ENCODE data around the gene GNA15. TPM values are rescaled to one million over a fixed set of nuclear protein-coding genes. Genes with fewer than 3 reads are reported as not detected.
"Not testable (repeated sequence)": the region's sequence is repeated elsewhere in the genome, so short reads cannot be mapped to it uniquely, and the experiment has no call there.

Gene GNA15
- total RNA-seq, 1 donor from 2014 or later: not detected

DNA sequence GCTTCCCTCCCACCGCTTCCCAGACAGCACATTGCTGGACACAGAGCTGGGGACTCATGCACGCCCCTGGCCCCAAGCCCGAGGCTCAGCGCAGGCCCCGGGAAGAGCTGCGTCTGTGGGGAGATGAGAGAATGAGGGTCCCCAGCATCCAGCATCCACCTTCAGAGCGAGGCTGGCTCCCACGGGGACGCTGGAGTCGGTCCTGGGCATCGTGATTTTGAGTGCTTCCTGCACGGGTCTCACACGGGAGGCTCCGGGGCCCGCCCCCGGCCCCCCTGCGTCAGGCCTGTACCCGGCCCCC, 54.6 kb downstream of the GNA15 start:
- no peak overlapping the region for H3K4me3 Mint-ChIP-seq (ENCODE audit: unreplicated experiment)
- no peak overlapping the region for H3K27ac Mint-ChIP-seq (ENCODE audit: unreplicated experiment)
- H3K27me3 Mint-ChIP-seq (ENCODE audit: unreplicated experiment): peaks cover 14% of the 10 kb centered on the region
- TF ChIP-seq, protein P1, sequence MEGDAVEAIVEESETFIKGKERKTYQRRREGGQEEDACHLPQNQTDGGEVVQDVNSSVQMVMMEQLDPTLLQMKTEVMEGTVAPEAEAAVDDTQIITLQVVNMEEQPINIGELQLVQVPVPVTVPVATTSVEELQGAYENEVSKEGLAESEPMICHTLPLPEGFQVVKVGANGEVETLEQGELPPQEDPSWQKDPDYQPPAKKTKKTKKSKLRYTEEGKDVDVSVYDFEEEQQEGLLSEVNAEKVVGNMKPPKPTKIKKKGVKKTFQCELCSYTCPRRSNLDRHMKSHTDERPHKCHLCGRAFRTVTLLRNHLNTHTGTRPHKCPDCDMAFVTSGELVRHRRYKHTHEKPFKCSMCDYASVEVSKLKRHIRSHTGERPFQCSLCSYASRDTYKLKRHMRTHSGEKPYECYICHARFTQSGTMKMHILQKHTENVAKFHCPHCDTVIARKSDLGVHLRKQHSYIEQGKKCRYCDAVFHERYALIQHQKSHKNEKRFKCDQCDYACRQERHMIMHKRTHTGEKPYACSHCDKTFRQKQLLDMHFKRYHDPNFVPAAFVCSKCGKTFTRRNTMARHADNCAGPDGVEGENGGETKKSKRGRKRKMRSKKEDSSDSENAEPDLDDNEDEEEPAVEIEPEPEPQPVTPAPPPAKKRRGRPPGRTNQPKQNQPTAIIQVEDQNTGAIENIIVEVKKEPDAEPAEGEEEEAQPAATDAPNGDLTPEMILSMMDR (IDR thresholded peaks at IDR 0.05; ENCODE audit: unreplicated experiment): no peak
- DNase-seq (ENCODE audit: low spot score): no peak
- peaks cover 13% of the 10 kb centered on the region for H3K4me1 Mint-ChIP-seq (ENCODE audit: unreplicated experiment)
- peaks cover 15% of the 10 kb centered on the region for H3K36me3 Mint-ChIP-seq (ENCODE audit: low read depth, unreplicated experiment)
- no peaks in the 10 kb centered on the region for H3K9me3 Mint-ChIP-seq (ENCODE audit: unreplicated experiment)

DNA sequence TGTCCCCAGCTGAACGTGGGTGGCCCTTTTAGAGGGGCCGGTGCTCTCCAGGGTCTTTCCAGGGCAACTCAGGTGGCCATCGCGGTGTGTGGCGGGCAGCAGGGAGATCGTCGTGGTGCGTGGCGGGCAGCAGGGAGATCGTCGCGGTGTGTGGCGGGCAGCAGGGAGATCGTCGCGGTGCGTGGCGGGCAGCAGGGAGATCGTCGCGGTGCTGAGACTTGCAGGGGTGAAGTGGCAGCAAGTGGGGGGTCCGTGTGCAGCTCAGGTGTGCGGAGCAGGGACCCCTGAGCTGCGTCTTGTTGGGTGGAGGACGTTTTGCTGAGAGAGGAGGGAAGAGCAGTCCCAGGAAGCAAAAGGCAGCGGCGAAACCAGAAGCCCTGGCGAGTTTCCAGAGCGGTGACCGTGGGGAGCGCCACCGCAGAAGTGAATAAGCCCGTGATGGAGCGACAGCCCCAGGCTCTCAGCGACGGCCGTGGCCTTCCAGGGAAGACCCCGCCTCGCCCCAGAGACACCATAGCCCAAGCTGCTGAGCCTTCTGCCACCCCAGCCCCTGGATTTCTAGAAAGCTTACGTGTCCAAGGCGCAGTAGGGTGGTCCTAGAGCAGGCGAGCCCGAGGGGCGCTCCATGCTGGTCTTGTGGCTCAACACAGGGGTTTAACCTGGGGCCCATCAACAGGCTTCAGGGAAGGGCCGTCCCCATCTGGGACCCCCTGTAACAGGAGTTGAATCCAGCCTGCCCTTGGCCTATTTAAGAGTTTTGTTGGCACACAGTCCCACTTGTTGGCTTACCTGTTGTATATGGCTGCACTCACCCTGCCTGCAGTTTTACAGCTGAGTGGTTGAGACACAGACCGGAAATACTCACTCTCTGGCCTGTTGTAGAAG, 55.3 kb downstream of the GNA15 start:
- Mint-ChIP-seq H3K27me3 (ENCODE audit: unreplicated experiment) (peaks cover 12% of the 10 kb centered on the region), H3K36me3 (ENCODE audit: low read depth, unreplicated experiment) (peaks cover 14% of the 10 kb centered on the region), H3K4me3 (ENCODE audit: unreplicated experiment) (no peak overlapping the region), H3K4me1 (ENCODE audit: unreplicated experiment) (peaks cover 12% of the 10 kb centered on the region), H3K27ac (ENCODE audit: unreplicated experiment) (no peak overlapping the region), H3K9me3 (ENCODE audit: unreplicated experiment) (no peaks in the 10 kb centered on the region)
- no peak for DNase-seq (ENCODE audit: low spot score)
- TF ChIP-seq, protein P1 (IDR thresholded peaks at IDR 0.05; ENCODE audit: unreplicated experiment): no peak

DNA sequence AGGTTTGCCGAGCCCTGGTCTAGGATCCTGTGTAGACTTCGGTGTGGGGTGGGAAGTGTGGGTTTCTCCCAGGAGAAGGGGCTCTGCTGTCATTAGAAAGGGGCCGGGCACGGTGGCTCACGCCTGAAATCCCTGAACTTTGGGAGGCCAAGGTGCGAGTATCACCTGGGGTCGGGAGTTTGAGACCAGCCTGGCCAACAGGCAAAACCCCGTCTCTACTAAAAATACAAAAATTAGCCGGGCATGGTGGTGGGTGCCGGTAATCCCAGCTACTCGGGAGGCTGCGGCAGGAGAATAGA, 55.9 kb downstream of the GNA15 start:
- not testable (repeated sequence) for H3K4me3 Mint-ChIP-seq (ENCODE audit: unreplicated experiment); DNase-seq (ENCODE audit: low spot score); H3K27ac Mint-ChIP-seq (ENCODE audit: unreplicated experiment); H3K27me3 Mint-ChIP-seq (ENCODE audit: unreplicated experiment); H3K9me3 Mint-ChIP-seq (ENCODE audit: unreplicated experiment); H3K4me1 Mint-ChIP-seq (ENCODE audit: unreplicated experiment)
- peaks cover 14% of the 10 kb centered on the region for H3K36me3 Mint-ChIP-seq (ENCODE audit: low read depth, unreplicated experiment)

DNA sequence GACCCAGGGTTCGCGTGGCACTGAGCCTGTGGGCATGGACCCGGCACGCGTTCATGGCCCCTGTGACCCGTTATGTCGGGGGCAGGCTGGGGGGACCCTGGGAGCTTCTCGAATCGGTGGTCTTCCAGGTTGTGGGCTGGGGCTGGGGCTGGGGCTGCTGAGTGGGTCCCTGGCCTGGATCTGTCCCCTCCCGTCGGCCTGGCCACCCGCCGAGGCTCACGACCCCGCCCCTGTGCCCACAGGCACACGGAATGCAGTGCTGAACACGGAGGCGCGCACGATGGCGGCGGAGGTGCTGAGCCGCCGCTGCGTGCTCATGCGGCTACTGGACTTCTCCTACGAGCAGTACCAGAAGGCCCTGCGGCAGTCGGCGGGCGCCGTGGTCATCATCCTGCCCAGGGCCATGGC, 56.4 kb downstream of the GNA15 start:
- Mint-ChIP-seq H3K4me1 (ENCODE audit: unreplicated experiment) (peaks cover 5% of the 10 kb centered on the region), H3K9me3 (ENCODE audit: unreplicated experiment) (no peaks in the 10 kb centered on the region), H3K27me3 (ENCODE audit: unreplicated experiment) (peaks cover 5% of the 10 kb centered on the region), H3K27ac (ENCODE audit: unreplicated experiment) (no peak overlapping the region), H3K36me3 (ENCODE audit: low read depth, unreplicated experiment) (peaks cover 14% of the 10 kb centered on the region), H3K4me3 (ENCODE audit: unreplicated experiment) (no peak overlapping the region)
- TF ChIP-seq, protein P1 (IDR thresholded peaks at IDR 0.05; ENCODE audit: unreplicated experiment): no peak
- no peak for DNase-seq (ENCODE audit: low spot score)

DNA sequence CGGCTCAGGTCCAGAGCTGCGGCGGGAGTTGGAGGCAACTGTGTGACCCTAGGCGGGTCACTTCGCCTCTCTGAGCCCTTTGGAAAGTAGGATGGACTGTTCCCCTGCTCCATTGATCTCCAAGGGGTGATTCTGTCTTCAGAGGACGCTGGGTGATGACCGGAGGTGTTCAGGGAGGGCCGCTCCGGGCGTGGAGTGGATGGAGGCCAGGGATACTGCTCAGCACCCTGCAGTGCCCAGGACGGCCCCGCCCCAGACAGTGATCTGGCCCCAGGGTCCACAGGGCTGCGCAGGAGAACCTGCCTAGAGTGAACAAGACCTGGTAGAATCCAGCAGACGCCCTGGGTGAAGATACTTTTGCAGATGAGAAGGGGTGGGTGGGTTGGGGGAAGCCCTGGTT, 56.9 kb downstream of the GNA15 start:
- Mint-ChIP-seq H3K9me3 (ENCODE audit: unreplicated experiment) (no peaks in the 10 kb centered on the region), H3K4me1 (ENCODE audit: unreplicated experiment) (peaks cover 4% of the 10 kb centered on the region), H3K36me3 (ENCODE audit: low read depth, unreplicated experiment) (peaks cover 14% of the 10 kb centered on the region), H3K27me3 (ENCODE audit: unreplicated experiment) (peaks cover 5% of the 10 kb centered on the region), H3K4me3 (ENCODE audit: unreplicated experiment) (no peak overlapping the region), H3K27ac (ENCODE audit: unreplicated experiment) (no peak overlapping the region)
- TF ChIP-seq, protein P1 (IDR thresholded peaks at IDR 0.05; ENCODE audit: unreplicated experiment): no peak
- no peak for DNase-seq (ENCODE audit: low spot score)
